Measurements from ENCODE around the gene LRP1B. TPM values are rescaled to one million over a fixed set of nuclear protein-coding genes. Genes with fewer than 3 reads are reported as not detected.

LRP1B gene
- total and polyA plus RNA-seq, 2 of the 8 experiments (the other 6 are each of a cell fraction or from before 2014, with no cell fraction given): 0.03 TPM; not detected in 1

DNA sequence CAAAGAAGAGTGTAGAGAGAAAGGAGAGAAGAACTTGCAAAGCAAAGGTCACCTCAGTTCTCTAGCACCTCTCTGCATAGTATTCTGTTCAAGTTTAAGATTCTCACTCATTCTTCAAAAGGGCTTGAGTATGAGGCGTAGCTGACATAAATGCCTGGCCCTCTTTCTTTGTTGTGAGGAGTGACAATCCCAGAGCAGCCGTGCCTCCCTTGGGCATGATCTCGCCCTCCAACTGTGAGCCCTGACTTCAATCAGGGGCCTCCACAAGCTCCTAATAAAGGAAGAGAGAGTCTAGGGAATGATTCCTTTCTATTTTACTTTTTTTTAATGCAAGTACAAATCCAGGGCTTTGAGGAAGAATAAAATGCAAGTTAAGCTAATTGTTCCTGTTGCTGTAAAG, 402.7 kb downstream of the LRP1B start:
- TF ChIP-seq JUN (IDR thresholded peaks at IDR 0.05; ENCODE audit: low read depth, low read length) (no peak), TEAD4 (IDR thresholded peaks at IDR 0.05; ENCODE audit: low read depth, low read length) (no peak), RNF2 (IDR thresholded peaks at IDR 0.05; ENCODE audit: borderline replicate concordance, low read depth, low read length, missing control alignments, poor library complexity, severe bottlenecking) (no peak), GABPA (IDR thresholded peaks at IDR 0.05; ENCODE audit: borderline replicate concordance, insufficient read depth, low read length) (no peak), SP4 (IDR thresholded peaks at IDR 0.05; ENCODE audit: low read length) (no peak), RXRA (IDR thresholded peaks at IDR 0.05; ENCODE audit: insufficient read depth, low read depth, low read length) (no peak)
- TF ChIP-seq, protein P1, sequence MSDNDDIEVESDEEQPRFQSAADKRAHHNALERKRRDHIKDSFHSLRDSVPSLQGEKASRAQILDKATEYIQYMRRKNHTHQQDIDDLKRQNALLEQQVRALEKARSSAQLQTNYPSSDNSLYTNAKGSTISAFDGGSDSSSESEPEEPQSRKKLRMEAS (IDR thresholded peaks at IDR 0.05): no peak
- Histone ChIP-seq H4K5ac (ENCODE audit: insufficient read length, low read depth, low read length) (no peak overlapping the region), H3K4ac (replicated peaks; ENCODE audit: insufficient read length, low read depth, low read length) (no peak overlapping the region), H3K9ac (replicated peaks in 1 of 4; ENCODE audit: extremely low read depth in 1 of 4, low read depth in 3 of 4, low read length in 3 of 4) (no peak overlapping the region), H2BK15ac (ENCODE audit: low read length) (no peak overlapping the region), H4K8ac (ENCODE audit: extremely low read depth, insufficient read depth, low read length) (no peak overlapping the region), H3K79me1 (ENCODE audit: low read depth, low read length) (no peaks in the 10 kb centered on the region), H3K27me3 (replicated peaks in 1 of 4; ENCODE audit: control insufficient read depth in 3 of 4, extremely low read depth in 1 of 4, insufficient read depth in 3 of 4, low read length in 3 of 4) (no peaks in the 10 kb centered on the region), H3K23me2 (ENCODE audit: low read depth, low read length) (no peaks in the 10 kb centered on the region), H2AFZ (ENCODE audit: low read length) (peak overlapping the region; percentile 70; the same call in 1 of the 2 replicates), H3K79me2 (ENCODE audit: control insufficient read depth in 1 of 2, insufficient read depth in 2 of 2, low read length in 2 of 2) (no peaks in the 10 kb centered on the region), H2BK20ac (ENCODE audit: low read length) (no peak overlapping the region), H4K91ac (replicated peaks; ENCODE audit: insufficient read length, low read length) (no peak overlapping the region), H3K56ac (replicated peaks; ENCODE audit: insufficient read length, low read depth, low read length) (no peak overlapping the region), H3K18ac (ENCODE audit: extremely low read depth, low read length) (no peak overlapping the region), H3K27ac (ENCODE audit: low read depth, low read length) (no peak overlapping the region), H4K20me1 (replicated peaks in 1 of 2; ENCODE audit: control insufficient read depth in 1 of 2, insufficient read depth in 2 of 2, low read length in 2 of 2) (no peaks in the 10 kb centered on the region), H2BK12ac (ENCODE audit: low read depth, low read length) (no peak overlapping the region), H3K14ac (ENCODE audit: insufficient read length) (no peak overlapping the region), H2BK5ac (ENCODE audit: low read depth, low read length) (no peak overlapping the region), H3K4me3 (ENCODE audit: extremely low read depth in 1 of 4, insufficient read depth in 2 of 4, low read depth in 3 of 4, low read length in 4 of 4) (no peak overlapping the region), H3K4me2 (ENCODE audit: insufficient read depth in 1 of 2, low read depth in 2 of 2, low read length in 2 of 2) (no peak overlapping the region), H3K4me1 (replicated peaks in 1 of 4; ENCODE audit: control insufficient read depth in 3 of 4, insufficient read depth in 4 of 4, low read length in 3 of 4) (peaks cover 0 to 5% (median 2%) of the 10 kb centered on the region in 4 experiments; a peak in 2 of 7 replicates), H2AK5ac (ENCODE audit: low read depth, low read length) (no peak overlapping the region), H2BK120ac (replicated peaks; ENCODE audit: low read depth, low read length) (no peak overlapping the region), H3K36me3 (ENCODE audit: control insufficient read depth in 2 of 4, insufficient read depth in 4 of 4, low read length in 3 of 4) (no peaks in the 10 kb centered on the region), H3K9me3 (ENCODE audit: insufficient read depth in 2 of 2, low read depth in 1 of 2, low read length in 1 of 2) (no peaks in the 10 kb centered on the region), H3K23ac (ENCODE audit: insufficient read length) (no peak overlapping the region)
- ChIA-PET CTCF (ENCODE audit: partially characterized antibody) (interaction anchor here (0.6 to 1.1 kb wide), 3 partner anchors 13 to 412 kb away, joined by 3 read pairs; no protein-coding TSS in a partner anchor), POLR2A (ENCODE audit: partially characterized antibody) (no interaction called here)
- no peak for DNase-seq (ENCODE audit: low read depth in 1 of 2, low spot score in 2 of 2)
- FAIRE-seq: peak; percentile 28
- 67% methylated on average over 3 of the region's 3 CpGs; no CpG with 5 or more reads in 1 of the 2 experiments for WGBS, 2 experiments (ENCODE audit: extremely low coverage in 1 of 2, insufficient coverage in 1 of 2, insufficient read length in 1 of 2, insufficient replicate concordance in 2 of 2, low coverage in 1 of 2, low lambda C conversion rate in 2 of 2, missing lambda C conversion rate in 1 of 2)

Data from H1 (cell line).